GM12801 (cell line): Measurements from ENCODE around the gene PROSER2.

ENCODE experiments used
- TF ChIP-seq, protein P1 (sequence below): IDR thresholded peaks from one replicate; pipeline ENCODE4 v1.5.1; 2011; ENCODE audit warnings: control low read depth; ENCODE audit not compliant: insufficient read length; ENCODE audit errors: extremely low read depth

Gene PROSER2

GRCh38 chr10:11849277-11849676 lies 26.1 kb downstream of the PROSER2 start:
- TF ChIP-seq, protein P1, sequence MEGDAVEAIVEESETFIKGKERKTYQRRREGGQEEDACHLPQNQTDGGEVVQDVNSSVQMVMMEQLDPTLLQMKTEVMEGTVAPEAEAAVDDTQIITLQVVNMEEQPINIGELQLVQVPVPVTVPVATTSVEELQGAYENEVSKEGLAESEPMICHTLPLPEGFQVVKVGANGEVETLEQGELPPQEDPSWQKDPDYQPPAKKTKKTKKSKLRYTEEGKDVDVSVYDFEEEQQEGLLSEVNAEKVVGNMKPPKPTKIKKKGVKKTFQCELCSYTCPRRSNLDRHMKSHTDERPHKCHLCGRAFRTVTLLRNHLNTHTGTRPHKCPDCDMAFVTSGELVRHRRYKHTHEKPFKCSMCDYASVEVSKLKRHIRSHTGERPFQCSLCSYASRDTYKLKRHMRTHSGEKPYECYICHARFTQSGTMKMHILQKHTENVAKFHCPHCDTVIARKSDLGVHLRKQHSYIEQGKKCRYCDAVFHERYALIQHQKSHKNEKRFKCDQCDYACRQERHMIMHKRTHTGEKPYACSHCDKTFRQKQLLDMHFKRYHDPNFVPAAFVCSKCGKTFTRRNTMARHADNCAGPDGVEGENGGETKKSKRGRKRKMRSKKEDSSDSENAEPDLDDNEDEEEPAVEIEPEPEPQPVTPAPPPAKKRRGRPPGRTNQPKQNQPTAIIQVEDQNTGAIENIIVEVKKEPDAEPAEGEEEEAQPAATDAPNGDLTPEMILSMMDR, result no peak

DNA sequence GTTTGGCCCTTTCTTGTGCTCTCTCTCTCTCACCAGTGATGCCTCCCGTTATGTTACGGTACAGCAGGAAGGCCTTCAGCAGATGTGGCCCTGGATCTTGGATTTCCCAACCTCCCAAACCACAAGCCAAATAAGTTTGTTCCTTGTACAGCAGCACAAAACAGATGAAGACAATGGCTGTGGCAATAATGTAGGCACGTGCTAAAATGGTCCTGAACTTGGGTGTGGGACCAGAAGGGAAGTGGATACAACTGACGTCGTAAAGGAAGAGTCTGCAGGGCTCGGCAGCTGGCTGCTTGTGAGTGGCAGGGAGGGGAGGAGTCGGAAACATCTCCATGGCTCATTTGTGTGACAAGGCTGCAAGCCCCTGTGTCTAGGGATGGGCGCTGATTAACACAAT lies 26.8 kb downstream of the PROSER2 start:
- TF ChIP-seq, protein P1, result no peak

GRCh38 chr10:11851910-11852309 lies 28.8 kb downstream of the PROSER2 start:
- TF ChIP-seq, protein P1, result no peak

- TF ChIP-seq, protein P1, result no peak
Observed at GRCh38 chr10:11853468-11853867, 30.3 kb downstream of the PROSER2 start.

- TF ChIP-seq, protein P1, result no peak
Observed at GRCh38 chr10:11854301-11854700, 31.1 kb downstream of the PROSER2 start.

DNA sequence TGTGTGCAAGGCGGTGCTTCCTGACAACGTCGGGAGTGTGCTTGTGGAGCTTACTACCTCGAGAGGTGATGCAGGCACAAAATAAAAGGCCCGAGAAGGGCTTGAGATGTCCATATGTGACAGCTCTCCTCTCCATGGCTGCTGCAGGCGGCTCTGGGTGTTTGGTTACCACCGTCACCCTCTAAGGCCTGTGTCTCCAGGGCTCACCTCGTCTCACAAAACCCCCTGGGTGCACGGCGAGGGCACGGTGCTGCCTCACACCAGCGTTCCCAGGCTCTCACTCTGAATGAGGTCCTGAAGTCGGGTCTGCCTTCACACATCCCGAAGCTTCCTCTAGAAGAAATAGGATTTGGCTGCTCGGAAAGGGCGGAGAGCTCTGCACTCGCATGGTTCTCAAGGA lies 32.9 kb downstream of the PROSER2 start:
- TF ChIP-seq, protein P1, result no peak

DNA sequence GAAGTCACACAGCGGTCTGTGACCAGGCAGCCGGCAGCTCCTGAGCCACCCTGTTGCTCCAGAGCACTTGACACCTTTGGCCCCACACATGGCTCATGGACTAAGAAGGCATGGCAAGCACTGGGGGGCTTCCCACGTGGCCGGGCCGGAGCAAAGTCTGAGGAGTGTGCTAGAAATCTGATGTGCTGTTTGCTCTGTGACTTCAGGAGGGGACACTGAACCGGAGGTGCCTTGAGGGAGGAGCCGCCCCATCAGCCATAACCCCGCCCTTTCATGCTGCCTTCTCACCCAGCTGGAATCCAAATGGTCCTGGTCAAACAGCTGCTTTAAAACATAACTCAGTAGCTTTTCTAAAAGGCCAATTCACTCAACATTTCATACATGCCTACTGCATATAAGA lies 33.5 kb downstream of the PROSER2 start:
- TF ChIP-seq, protein P1, result no peak

GRCh38 chr10:11858093-11858492 lies 34.9 kb downstream of the PROSER2 start:
- TF ChIP-seq, protein P1, result no peak
